KG1 (cell line): ENCODE results near the gene STARD10.
A peak's percentile ranks its signal among the peaks of the same experiment; 100 is the strongest.
"Not testable (repeated sequence)": the region's sequence is repeated elsewhere in the genome, so short reads cannot be mapped to it uniquely, and the experiment has no call there.

ENCODE experiments used
- DNase-seq: peaks from one replicate; lab custom pipeline; 2025; lab: John Stamatoyannopoulos, UW

The STARD10 gene

DNA sequence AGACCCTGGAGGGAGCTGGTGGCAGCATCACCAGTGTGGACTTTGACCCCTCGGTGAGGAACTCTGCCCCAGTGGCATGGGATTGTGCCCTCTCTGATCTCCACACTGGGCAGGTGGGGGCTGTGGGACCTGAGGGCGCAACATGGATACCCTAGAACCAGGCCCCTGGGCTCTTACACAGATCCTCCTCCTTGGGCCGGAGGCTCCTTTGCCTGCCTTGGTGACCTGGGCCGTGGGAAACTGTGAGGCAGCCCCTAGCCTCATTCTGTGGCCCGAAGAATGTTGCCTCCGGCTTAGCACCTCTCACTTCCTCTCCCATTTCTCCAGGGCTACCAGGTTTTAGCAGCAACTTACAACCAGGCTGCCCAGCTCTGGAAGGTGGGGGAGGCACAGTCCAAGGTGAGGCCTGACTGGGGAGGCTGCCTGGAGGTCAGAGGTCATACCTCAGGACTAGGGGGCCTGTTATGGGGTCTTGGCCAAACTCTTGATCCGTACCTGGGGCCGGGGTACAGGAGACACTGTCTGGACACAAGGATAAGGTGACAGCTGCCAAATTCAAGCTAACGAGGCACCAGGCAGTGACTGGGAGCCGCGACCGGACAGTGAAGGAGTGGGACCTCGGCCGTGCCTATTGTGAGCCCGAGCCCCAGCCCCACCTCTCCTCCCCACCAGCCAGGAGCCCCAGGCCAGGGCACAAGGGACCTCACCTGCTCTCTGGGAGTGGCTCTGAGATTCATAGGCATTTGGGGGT lies 32.5 kb upstream of the STARD10 start:
- no peak for DNase-seq

DNA sequence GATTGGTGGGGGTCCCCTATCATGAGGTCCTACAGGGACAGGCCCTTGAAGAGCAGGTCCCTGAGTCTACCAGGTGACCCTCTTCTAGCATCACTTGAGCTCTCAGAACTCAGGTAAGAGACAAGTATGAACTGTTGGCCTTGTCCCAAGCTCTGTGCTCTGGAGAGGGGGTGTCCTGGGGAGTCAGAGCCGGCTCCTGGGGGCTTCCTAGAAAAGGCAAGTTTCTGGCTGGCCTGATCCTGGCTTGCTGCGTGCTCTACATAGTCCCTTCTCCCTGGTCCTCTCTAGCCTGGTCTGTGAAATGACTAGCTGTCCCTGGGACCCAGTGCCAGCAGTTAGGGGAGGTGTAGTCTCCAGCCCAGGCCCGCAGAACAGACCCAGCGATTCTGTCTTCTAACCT lies 31.8 kb upstream of the STARD10 start:
- no peak for DNase-seq

DNA sequence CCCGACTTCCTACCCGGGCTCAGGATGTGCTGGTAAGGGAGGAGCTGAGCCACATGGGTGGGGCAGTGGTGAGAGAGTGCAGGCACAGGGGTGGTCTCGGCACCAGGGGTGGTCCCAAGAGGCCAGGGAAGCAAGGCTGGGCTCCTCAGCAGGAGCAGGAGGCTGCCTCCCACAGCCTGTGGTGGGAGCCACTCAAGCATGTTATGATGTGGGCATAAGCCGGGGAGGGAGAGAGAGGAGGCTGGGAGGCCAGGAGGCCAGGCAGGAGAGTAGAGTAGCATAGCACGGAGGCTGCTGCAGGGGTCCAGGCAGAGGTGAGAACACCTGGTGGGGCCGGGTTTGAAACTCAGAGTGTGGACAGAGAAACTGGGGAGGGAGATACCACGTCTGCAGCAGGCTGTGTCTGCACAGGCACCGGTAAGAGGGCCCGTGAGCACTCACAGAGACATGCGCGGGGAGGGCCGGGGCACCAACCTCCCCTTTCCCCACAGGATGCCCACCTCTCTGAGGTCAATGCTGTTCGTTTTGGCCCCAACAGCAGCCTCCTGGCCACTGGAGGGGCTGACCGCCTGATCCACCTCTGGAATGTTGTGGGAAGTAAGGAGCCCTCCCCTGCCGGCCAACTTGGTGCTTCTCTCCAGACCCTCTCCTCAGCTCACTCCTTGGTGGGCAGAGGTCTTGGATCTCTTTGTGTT lies 31.1 kb upstream of the STARD10 start:
- no peak for DNase-seq

DNA sequence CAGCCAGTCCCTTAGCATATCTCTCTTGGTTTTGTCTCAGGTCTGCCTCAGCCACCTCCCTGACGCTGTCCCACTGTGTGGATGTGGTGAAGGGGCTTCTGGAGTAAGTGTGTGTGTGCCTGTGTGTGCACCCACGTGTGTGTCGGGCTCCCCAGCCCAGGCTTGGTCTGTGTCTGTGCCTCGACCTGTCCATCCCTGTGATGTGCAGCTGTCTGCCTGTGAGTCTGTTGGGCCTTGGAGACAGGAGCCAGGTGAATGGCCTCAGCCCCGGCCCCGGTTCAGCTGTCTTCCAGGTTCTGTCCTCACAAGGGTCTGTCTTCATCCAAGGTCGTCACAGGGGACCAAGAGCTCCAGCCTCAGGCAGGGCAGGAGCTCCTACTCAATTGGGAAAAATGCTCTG lies 30.2 kb upstream of the STARD10 start:
- no peak for DNase-seq

DNA sequence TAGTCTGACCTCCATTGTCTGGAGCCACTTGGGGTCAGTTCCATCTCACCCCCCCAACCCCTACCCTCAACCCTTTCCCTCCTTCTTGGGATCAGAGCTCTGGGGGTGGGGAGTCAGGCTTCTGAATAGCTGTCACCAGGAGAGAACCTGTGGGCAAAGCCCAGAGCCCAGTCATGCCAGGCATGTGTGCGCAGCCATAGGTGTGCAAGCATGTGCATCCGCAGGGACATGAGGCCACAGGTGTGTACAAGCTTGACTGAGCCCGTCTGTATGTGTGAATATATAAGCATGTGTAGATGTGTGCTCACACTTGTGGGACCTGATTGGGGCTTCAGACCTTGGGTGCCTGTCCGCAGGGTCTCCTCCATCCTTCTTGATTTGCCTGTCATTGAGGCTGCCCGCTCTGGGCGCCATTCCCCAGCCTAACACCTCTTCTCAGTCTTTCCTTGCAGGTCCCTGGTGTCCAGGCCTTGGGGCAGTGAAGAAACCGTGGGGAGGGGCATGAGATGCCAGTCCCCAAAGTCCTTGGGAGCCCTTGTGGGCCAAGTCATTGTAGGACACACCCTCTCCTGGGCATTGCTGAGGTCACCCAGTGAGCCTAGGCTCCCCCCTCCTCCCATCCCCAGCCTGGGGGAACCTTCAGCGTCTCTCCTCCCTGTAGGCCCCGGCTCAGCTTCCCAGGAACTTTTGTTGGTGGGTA lies 29.4 kb upstream of the STARD10 start:
- DNase-seq, result no peak

DNA sequence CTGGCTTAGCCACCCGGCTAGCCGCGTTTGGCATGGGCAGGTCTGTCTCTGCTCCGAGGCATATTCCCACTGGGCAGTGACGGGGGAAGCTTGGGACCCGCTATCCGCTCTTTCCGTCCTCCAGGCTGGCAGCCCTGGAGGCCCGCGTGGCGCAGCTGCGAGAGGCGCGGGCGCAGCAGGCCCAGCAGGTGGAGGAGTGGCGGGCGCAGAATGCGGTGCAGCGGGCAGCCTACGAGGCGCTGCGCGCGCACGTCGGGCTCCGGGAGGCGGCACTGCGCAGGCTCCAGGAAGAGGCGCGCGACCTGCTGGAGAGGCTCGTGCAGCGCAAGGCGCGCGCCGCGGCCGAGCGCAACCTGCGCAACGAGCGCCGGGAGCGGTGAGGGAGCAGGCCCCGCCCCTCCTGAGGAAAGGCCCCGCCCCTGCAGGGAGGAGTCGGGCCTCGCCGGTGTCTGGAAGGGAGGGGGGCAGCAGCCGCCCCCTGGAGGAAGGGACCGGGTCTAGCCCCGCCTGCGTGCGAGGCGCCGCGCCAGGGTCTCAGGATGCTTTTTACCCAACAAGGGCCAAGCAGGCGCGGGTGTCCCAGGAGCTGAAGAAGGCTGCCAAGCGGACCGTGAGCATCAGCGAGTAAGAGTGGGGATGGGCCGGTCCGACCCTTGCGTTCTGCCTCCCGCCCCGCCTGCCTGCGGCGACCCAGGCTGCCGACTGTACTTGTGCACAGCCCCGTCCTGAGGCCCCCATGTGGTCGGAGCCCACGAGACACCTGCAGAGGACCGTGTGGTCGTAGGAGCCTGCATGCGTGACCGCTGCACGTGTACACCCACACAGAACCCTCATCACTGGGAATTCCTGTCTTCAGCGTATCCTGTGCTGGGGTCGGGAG lies 28.3 kb upstream of the STARD10 start:
- no peak for DNase-seq

DNA sequence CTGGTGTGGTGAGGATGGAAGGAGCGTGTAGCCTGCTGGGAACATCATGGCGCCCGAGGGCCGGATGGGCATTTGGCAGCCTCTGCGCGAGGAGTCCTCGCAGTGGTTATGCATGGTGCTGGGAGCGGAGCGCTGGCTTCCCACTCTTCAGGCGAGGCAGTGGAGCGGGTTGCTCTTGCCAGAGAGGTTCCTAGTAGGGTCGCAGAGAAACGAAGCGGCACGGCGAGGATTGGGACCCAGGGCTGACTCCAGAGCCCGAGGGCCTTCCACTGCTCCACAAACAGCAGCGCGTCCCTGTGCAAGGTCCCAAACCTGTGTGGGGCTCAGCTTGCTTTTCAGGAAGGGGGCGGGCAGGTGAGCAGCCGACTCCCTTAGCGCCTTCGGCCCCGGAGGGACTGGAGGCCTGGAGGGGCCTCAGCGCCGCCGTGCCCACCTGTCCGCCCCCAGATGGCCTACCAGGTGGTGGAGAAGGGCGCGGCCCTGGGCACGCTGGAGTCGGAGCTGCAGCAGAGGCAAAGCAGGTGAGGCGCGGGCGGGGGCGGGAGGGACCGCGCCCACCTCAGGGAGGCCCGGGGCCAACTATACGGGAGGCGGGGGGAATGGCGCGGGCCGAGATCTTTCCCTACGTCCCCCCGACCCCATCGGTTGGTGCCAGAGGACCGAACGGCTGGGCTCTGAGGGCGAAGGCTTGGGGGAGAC lies 27.5 kb upstream of the STARD10 start:
- DNase-seq, result no peak

DNA sequence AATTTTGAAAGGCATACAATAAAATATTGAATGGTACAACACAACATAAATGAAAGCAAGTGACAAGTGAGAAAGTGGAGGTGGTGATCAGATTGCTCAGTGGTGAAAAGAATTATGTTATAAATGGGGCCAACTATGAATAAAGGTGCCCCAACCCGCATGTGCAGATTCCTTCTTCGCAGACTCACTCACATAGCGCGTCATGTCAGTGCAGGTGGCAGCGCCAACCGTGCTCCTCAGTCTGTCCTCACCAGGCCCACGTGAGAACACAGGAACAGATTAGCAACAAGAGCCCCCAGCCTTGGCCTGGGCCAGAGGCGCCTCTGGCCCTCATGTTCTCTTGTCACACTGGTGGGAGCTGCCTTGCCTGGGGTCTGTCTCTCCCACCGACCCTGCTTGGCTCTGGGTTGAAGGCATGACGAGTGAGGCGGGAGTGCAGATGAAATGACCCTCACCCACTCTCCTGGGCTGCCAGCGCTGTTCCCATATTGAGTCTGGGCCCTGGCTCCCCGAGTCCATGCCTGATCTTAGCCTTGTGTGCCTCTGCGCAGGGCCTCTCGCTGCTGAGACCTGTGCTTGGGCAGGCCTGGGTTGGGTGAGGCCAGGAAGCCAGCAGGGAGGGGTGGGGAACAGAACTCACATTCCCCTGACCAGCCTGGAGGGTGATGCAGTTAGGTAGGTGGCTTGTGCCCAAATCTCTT lies 26.7 kb upstream of the STARD10 start:
- no peak for DNase-seq

DNA sequence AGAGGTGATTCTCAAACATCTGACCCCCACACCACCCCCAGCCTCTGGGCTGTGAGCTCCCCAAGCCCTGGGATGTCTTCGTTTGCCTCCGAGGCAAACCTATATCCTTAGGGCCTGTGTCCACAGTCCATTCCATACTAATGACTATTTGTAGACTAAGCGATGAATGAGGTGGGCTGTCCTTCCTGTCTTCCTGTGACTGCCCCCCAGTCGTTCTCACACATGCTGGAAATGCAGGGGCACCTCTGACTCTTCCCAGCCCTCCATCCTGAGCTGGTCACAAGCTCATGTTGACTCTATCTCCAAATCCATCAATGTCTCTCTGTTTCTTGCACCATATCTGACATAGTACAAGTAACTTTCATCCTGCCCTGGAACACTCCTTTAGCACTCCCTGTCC lies 25.1 kb upstream of the STARD10 start:
- no peak for DNase-seq

DNA sequence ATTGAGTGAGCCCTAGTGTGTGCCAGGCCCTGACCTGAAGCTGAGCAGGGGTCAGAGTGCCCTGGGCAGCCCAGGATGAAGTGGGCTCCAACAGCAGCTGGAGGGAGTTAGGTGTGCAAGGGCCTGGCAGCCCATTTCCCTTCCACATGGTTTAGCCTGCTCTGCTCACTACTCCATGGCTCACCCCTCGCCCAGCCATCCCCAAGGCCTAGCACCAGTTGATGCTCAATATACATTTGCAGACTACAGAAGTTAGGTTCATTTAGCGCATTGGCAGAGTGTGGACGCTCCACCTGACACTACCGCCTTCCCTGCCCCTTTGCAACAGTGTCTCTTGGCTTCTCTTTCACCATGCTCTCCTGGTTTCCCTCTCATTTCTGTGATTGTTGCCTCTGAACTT lies 24.1 kb upstream of the STARD10 start:
- no peak for DNase-seq

DNA sequence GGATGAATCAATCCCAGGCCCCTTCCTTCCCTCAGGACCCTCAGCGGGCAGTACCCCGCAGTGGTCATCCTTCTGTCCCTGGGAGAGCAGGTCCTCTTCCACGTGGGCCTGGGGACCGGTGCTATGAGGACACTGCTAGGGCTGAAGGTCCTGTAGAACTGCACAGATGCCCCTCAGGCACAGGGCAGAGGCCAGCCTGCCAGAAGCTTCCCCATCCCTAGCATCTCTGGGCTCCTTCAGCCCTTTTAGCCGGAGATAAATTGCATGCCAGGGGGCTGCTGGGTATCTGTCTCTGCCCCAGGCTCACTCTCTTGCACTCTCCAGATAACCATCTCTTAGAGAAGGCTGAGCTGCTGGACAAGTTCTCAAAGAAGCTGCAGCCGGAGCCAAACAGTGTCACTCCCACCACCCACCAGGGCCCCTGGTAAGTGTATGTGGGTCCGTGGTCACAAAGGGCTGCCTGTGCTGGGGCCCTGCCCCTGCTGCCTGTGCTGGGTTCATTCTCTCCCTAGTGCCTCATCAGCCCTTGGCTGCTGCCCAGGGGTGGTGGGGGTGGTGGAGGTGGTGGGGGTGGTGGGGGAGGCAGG lies 22.6 kb upstream of the STARD10 start:
- no peak for DNase-seq

DNA sequence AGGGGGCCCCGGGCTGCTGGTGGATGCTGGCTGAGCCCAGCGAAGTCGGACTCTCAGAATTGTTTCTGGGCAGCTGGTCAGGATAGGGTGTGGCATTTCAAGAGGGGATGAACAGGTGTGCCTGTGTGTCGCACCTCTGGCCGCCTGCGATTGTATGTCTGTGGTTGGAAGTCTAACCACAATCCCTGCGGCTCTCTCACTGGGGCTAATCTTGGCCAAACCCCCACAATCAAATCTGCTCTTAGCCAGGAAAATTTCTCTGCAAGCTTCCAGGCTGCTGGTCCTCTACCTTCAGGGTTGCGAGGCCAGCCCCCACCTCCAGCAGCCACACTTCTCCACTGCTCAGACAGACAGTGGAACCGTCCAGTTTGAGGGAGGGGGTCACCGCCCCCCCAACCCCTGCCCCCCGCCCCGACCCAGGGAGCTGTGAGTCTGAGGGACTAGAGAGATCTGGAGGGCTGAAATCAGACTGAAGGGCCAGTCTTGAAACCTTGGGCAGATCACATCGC lies 21.3 kb upstream of the STARD10 start:
- DNase-seq, result no peak

DNA sequence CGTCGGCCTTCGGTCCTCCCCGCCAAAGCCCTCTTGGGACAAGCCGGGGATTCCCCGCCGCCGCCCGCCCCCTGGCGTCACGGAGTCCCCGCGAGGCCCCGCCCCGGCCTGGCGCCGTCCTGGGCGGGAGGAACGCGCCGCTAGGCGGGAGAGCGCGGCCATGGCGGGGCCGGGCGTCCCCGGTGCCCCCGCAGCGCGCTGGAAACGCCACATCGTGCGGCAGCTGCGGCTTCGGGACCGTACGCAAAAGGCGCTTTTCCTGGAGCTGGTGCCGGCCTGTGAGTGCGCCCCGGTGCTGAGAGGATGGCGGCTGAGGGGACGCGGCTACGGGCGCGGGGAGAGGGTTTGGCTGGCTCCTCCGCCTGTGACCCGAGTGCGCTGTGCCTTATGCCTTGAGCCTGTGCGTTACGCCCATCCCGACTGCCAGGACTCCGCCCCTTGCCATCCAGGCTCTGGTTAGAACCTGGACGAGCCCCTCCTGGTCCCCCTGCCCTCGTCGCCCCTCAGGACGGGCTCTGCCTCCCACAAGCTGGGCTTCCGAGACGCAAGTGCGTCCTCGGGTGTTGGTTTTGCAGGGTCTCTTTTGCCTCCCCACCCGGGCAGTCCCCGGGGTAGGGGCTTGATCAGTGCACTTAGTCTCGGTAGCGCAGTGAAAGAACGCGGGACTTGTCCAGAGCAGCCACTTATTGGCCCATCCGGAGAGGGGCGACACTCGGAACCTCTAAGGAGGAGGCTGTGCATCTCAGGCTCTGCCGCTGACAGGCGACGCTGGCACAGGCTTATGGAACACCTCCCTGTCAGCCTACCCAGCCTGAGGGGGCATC lies 20.7 kb upstream of the STARD10 start, which contains the start of gene ATG16L2:
Gene ATG16L2, plus strand, starts transcription at position 126 of the 824 bp plus-strand sequence. Its CDS starts 35 bp downstream, at position 161.
- peak; percentile 95 for DNase-seq

DNA sequence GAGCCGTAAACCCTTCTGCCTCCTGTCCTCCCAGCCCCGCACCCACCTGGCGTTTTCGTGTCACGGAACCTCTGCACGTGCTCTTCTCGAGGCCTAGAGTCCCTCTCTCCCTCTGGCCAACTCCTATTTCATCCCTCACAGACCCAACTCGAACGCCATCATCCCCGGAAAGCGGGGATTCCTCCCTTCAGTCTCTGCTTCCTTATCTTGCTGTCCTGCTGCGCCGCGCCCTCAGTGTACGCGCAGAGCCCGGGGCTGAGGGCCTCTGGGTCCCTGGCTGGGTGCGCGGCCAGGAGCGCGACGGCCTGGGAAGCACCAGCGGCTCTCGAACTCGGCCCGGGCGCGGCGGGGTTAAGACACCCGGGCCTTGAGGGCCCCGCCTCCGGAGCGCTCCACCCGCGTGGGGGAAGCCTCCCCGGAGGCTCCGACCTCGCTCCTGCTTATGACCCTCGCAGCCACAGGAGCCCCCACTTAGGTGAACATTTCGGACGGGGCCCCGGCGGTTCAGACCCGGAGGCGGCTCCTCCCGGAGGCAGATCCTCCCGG lies 20.0 kb upstream of the STARD10 start:
- DNase-seq, result peak; percentile 95

DNA sequence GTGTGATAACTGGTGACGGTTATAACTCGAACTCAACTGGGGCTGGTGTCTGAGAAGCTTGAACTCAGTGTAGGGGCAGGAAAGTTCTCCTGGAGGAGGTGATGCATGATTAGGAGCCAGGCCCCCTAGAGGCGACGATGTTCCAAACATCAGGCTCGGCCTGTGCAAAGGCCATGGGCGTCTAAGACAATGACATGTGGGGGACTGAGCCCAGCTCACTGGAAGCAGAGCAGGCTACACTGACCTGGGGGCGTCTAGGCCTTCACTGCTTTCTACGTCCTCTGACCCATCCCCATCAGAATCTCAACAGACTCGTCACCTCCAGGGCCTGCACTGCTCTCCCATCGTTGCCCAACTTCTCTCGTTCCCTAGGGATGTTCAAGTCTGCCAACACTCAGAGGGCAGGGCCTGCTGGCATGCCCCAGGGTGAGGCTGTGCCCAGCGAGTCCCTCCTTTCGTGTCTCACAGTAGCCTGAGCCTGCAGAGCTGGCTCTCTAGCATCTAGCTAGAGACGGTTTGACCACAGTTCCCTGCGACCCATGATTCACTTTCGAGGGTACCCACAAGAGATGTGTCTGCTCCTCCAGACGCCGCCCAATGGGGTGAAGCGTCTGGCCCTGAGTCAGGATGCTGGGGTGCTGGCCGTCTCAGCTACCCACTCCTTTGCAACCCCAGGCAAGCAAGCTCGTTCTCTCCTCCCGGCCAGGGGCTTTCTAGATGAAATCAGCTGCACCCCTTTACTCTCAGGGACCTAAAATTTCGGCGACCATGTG lies 19.3 kb upstream of the STARD10 start:
- DNase-seq, result peak; percentile 66

DNA sequence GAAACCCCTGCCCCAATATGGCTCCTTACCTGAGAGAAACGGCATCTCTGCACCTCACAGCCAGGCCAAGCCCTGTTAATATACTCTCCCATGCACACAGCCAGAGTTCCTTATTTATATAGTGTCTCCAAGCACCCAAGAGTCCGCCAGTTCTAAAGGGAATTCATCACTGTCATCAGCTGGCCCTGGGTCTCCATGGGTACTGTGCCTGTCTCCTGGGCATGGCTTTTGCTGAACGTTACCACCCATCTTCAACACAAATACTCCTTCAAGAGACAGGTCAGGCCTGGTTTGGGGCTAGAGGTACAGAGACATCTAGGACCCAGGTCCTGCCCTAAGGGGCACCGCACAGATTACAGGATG lies 18.7 kb upstream of the STARD10 start:
- DNase-seq, result no peak

DNA sequence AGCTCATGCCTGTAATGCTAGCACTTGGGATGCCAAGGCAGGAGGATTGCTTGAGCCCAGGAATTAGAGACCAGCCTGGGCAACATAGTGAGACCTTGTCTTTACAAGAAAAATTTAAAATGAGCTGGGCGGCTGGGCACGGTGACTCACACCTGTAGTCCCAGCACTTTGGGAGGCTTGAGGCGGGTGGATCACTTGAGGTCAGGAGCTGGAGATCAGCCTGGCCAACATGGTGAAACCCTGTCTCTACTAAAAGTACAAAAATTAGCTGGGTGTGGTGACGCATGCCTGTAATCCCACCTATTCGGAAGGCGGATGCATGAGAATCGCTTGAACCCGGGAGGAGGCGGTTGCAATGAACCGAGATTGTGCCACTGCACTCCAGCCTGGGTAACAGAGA lies 17.8 kb upstream of the STARD10 start:
- DNase-seq, result not testable (repeated sequence)

DNA sequence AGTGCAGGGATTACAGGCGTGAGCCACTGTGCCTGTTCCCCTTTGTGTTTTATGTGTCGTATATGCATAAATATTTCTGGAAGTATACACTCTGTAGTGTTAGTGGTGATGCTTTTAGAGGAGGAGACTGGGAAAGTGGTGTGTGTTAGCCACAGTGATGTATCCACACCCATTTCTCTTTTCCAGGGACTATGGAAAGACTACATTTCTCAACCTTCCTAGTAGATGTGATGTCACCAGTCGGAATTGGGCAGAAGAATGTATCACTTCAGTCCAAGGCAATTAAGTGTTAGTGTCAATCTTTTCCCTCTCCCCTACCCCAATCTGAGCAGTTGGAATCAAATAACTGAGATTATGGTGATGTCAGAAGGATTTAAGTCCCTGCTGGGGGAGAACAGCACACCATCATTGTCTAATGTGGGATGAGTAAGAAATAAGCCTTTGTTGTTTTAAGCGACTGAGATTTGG lies 14.5 kb upstream of the STARD10 start:
- DNase-seq, result no peak
